C4-2B (cell line): Measurements from ENCODE around the gene ZMPSTE24.

Experiments
- ZFX ChIP-seq: fragments of 450-650 bp; IDR thresholded peaks from 2 replicates; pipeline ENCODE4 v1.6.1; 2017
- TF ChIP-seq, protein P1 (sequence below): fragments of 450-650 bp; conservative IDR thresholded peaks from 2 replicates; pipeline ENCODE4 v1.5.1; 2017; ENCODE audit warnings: mild to moderate bottlenecking

DNA sequence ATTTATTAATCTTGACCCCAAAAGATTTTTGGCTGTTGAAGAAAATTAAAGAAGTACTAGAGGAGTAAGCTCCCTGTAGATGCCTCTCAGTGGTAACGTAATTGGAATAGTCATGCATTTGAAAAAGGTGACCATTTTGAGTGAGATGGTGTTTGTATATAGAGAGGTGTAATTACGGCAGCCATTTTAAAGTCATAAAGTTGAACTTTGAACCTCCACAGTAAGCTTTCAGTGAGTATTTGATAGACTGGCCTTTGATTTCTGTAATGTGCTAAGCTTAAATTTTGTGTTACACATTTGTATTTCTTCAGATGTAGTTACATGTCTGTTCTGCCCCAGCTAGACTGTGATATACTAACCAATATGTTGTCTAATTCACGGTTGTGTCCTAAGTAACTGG lies 31.8 kb upstream of the ZMPSTE24 start:
- TF ChIP-seq ZFX = no peak
- TF ChIP-seq, protein P1, sequence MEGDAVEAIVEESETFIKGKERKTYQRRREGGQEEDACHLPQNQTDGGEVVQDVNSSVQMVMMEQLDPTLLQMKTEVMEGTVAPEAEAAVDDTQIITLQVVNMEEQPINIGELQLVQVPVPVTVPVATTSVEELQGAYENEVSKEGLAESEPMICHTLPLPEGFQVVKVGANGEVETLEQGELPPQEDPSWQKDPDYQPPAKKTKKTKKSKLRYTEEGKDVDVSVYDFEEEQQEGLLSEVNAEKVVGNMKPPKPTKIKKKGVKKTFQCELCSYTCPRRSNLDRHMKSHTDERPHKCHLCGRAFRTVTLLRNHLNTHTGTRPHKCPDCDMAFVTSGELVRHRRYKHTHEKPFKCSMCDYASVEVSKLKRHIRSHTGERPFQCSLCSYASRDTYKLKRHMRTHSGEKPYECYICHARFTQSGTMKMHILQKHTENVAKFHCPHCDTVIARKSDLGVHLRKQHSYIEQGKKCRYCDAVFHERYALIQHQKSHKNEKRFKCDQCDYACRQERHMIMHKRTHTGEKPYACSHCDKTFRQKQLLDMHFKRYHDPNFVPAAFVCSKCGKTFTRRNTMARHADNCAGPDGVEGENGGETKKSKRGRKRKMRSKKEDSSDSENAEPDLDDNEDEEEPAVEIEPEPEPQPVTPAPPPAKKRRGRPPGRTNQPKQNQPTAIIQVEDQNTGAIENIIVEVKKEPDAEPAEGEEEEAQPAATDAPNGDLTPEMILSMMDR = no peak
